CD4-positive, alpha-beta T cell treated with Interferon gamma for 1 hour (primary cell): ENCODE data around the gene CASP3.
"Not testable (repeated sequence)": the region's sequence is repeated elsewhere in the genome, so short reads cannot be mapped to it uniquely, and the experiment has no call there.

Experiments used
- DNase-seq: peaks from one replicate; pipeline ENCODE4 v3.0.0-alpha.2; 2020

Gene CASP3

DNA sequence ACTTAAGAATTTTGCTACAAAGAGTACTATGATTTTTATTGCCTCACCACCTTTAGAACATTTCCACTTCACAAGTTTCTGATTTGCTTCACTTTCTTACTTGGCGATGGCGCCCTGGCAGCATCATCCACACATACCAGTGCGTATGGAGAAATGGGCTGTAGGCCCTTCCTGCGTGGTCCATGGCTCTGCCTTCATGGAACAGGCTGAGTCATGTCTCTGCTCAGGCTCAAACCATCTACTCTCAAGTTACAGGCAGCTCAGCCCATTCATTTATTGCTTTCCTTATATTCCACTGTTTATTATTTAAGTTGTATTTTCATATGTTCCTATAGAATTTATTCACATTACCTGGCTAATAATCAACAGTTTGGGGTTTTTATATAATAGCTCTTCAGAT lies 21.1 kb downstream of the CASP3 start:
- DNase-seq = no peak

DNA sequence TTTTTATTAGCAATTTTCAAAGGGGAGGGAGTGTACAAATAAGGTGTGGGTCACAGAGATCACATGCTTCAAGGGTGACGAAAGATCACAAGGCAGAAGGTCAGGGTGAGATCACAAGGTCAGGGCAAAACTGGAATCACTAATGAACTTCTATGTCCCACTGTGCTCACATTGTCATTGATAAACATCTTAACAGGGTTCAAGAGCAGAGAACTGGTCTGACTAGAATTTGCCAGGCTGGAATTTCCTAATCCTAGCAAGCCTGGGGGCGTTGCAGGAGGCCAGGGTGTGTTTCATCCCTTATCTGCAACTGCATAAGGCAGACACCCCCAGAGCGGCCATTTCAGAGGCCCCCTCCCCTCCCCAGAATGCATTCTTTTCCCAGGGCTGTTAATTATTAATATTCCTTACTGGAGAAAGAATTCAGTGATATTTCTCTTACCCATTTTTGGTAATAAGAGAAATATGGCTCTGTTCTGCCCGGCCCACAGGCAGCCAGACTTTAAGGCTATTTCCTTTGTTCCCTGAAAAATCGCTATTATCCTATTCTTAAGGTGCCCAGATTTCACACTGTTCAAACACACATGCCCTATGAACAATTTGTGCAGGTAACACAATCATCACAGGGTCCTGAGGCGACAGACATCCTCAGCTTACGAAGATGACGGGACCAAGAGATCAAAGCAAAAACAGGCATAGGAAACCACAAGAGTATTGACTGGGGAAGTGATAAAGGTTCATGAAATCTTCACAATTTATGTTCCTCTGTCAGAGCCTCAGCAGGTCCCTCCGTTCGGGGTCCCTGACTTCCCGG lies 23.3 kb downstream of the CASP3 start:
- not testable (repeated sequence) for DNase-seq

DNA sequence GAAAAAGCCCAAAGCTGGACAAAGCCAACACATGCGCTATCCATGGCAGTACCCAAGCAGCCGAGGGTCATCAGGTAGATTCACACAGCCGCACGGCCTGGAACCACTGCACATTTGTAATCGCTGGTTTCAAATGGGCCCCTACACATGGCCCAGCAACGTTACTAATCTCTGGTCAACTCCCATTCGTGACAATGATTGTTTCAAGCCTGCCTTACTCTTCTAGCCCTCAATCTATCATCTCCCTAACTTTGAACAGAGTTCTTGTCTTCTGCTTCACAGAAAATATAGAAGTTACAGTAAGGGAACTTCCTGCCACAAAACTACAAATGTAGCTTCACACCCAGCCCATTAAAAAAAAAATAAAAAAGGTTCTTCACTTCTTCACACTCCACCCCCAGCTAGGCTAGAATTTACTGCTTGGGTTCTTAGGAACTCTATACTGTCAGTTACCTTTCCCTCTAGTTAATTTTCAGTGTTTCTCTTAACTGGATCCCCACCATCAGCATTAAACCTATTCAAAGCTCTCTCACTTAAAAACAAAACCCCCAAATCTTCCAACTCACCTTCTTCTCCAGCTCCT lies 24.2 kb downstream of the CASP3 start:
- no peak for DNase-seq

DNA sequence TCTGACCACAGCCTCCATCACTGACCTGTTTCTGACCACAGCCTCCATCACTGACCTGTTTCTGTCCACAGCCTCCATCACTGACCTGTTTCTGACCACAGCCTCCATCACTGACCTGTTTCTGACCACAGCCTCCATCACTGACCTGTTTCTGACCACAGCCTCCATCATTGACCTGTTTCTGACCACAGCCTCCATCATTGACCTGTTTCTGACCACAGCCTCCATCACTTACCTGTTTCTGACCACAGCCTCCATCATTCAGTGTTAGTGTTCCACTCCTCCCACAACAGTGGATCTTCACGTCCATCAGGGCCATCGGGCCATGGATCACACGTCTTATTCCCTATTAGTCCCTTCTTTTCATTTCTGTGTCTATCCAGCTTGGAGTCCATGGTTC lies 24.7 kb downstream of the CASP3 start:
- DNase-seq = not testable (repeated sequence)

DNA sequence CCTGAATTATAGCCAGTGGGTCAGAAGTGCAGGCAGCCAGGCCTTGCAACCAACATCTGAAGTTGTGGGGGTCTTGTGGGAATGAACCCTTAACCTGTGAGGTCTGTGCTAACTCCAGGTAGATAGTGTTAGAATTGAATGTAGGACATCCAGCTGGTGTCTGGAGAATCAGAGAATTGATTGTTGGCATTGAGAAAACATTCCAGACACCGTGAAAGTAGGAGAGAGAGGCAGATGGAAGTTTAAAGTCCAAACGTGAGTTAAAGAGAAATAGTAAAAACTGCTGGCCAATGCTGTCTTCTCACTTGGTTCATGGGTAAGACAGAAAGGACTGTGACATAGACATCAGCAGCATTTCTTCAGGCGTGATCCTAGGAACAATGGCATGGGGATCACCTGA lies 27.7 kb downstream of the CASP3 start:
- no peak for DNase-seq

DNA sequence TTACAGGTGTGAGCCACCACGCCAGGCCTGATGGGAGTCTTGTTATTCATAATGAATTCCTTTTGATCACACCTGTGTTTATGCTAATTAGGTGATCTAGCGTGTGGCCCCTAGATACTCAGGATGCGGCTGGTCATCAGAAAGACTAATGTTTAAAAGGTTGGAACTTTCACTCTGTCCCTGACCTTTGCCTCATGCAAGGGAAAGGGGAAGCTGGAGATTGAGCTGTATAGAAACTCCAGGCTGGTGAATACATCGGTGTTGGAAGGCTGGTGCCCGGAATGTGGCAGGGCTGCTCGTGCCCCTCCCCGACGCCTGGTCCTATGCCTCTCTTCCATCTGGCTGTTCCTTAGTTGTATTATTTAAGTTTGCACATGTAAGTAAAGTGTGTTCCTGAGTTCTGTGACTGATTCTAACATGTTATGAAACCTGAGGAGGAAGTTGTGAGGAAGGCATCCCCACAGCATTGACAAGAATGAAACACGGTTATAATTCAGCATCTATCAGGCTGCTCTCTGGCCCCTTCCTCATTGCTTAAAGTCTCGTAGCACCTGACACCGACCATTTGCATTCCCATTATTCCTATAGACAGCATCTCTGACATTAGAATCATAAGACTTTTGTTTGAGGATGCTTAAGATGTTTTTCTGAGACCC lies 28.9 kb downstream of the CASP3 start:
- DNase-seq = no peak

DNA sequence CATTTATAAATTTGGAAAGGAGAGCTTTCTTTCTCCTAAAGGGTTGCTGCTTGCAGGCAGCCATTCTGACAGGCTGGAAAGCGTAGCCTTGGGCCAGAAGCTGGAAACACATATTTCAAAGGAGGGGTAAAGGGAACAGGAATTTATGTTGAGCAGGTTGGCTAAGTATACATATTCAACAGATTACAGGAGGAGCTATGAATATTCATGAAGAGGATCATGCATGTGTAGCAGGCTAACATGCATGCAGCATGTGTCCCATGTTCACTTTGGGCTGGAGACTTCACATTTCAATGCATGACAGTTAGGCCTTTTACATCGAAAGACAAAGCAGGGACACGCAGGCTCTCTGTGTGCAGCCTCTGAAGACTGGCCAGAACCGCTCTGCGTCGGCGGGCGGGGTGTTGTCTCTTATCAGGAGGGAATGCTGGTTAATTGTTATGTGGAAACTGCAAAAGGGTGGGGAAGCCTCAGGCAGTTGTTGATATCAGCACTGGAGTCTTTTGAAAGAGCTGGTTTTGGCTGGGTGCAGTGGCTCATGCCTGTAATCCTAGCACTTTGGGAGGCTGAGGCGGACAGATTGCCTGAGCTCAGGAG lies 31.5 kb downstream of the CASP3 start:
- no peak for DNase-seq

DNA sequence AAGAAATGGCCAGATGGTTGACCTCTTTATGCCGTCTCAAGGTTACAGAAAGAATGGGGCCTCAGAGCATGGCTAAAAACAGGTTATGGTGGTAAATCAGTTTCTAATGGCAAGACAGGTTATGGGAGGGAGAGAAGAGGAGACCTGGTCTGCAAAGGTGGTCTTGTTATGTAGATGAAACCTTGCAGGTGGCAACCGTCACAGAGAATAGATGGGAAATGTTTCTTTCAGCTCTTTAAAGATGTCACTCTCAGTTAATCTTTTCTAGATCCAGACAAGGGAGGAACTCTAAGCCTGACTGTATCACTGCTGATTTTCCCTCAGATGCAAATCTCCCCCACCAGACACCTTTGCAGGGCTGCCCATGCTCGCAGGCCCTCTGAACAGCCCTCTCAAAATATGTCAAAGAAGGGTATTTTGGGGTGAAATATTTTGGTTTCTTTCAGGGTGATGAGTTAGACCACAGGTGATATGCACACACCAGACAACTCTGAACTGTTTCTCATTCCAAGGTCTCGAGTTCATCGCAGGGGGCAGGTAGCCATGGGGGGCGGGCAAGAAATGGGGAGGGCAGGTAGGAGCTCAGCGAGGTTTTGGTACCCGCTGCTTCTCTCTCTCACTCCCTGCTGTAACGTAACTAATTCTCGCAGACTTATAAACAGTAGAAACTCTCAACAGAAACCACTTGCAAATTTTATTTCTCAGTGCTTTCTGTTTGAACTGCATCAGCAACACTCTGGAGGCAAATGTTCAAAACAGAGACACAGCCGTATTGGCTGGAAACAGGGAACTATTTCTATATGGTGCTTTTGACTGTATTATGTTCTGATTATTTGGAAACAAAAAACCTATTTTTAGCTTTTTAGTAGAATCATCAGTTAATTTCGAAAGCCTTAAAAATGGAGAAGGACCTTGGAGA lies 32.4 kb downstream of the CASP3 start:
- no peak for DNase-seq

DNA sequence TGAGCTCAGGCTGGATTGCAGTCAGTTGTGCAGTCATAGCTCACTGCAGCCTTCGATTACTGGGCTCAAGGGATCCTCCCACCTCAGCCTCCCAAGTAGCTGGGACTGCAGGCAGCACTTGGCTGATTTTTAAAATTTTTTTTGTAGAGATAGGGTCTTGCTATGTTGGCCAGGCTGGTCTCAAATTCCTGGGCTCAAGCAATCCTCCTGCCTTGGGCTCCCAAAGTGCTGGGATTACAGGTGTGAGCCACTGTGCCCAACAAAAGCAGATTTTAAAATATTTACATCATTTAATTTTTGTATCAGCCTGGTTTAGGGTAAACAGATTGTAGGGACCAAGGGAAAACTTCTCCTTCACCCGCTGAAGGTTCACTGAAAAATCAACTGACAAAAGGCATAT lies 33.1 kb downstream of the CASP3 start:
- not testable (repeated sequence) for DNase-seq

DNA sequence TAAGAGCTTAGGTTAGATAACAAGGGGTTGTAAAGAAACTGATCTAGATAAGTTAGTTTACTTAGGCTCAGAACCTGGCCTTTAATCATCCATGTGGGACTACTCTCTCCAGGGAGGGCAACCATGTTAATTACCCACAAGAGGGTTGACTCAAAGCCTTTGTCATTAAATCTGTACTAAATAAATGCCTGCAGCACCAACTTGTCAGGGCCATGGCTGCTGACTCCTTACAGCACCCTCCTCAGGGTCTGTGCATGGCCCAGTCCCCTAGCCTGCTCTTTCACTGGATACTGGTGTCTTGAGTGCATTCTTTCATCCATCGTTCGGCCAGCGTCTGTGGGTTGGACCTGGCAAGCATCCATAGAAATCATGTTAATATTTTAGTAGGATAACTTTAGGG lies 34.7 kb downstream of the CASP3 start:
- DNase-seq = no peak

DNA sequence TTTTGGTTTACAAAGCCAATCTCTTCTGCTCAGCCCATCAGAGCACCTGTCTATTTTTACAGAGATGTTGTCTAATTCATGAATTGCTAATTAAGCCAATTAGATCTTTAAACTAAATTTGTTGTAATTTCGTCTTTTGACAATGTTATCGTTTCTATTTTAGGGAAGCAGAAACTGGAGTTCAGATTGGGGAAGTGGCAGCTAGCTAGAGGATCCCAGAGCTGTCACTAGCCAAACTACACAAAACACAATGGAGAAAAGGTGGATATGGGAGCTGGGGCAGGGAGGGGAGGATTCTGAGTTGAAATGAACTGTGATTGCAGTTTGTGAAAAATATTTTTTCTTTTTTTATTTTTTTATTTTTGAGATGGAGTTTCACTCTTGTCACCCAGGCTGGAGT lies 35.8 kb downstream of the CASP3 start:
- DNase-seq = no peak

DNA sequence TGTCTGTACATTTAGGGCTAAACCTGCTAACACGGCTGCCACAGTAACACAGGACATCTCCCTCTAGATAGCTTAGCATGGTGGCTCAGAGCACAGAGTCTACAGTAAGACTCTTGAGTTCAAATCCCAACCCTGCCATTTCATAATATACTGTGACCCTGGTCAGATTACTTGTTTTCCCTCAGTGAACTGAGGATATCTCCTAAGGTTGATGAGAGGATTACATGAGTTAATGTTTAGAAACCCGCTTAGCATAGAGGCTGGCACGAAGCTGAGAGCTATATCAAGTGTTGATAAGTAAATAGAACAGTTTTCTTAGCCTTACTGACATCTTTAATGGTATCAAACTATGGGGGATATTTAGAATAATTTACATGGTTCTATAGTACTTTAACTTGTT lies 37.2 kb downstream of the CASP3 start:
- DNase-seq = no peak

DNA sequence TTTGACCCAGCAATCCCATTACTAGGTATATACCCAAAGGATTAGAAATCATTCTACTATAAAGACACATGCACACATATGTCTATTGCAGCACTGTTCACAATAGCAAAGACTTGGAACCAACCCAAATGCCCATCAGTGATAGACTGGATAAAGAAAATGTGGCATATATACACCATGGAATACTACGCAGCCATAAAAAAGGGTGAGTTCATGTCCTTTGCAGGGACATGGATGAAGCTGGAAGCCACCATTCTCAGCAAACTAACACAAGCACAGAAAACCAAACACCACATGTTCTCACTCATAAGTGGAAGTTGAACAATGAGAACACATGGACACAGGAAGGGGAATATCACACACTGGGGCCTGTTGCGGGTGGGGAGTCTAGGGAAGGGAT lies 41.8 kb downstream of the CASP3 start:
- not testable (repeated sequence) for DNase-seq

DNA sequence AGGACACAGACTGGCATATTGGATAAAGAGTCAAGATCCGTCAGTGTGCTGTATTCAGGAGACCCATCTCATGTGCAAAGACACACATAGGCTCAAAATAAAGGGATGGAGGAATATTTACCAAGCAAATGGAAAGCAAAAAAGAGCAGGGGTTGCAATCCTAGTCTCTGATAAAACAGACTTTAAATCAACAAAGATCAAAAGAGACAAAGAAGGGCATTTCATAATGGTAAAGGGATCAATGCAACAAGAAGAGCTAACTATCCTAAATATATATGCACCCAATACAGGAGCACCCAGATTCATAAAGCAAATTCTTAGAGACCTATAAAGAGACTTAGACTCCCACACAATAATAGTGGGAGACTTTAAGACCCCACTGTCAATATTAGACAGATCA lies 46.4 kb downstream of the CASP3 start:
- DNase-seq = not testable (repeated sequence)

DNA sequence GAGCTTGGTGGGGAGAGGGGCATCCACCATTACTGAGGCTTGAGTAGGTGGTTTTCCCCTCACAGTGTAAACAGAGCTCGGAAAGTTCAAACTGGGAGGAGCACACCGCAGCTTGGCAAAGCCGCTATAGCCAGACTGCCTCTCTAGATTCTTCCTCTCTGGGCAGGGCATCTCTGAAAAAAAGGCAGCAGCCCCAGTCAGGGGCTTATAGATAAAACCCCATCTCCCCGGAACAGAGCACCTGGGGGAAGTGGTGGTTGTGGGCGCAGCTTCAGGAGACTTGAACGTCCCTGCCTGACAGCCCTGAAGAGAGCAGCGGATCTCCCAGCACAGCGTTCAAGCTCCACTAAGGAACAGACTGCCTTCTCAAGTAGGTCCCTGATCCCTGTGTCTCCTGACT lies 48.3 kb downstream of the CASP3 start:
- not testable (repeated sequence) for DNase-seq

DNA sequence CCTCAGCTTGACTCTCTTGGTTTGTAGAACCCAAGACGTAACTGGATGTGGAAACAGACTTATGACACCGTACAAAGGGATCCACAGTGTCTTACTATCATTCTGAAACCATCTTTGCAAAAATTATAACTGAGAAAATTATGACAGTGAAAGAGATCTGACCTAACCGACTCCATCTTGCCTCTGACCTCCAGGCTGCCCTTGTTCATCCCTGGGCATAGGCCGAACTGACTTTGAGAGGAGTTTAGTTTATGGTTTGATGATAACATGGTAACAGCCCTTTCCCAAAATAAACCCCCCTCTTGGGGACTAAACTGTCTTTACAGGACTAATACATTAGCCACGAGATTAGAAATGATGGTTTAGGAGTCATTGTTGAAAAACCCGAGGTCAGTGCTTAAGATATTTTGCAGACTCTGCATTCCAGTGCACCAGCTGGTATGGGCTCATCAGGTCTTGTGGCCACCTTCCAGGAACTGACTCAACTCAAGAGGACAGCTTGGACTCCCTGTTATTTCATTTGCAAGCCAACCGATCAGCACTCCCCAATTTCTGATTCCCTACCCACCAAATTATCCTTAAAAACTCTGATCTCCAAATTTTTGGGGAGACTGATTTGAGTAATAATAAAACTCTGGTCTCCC lies 49.6 kb downstream of the CASP3 start:
- no peak for DNase-seq

DNA sequence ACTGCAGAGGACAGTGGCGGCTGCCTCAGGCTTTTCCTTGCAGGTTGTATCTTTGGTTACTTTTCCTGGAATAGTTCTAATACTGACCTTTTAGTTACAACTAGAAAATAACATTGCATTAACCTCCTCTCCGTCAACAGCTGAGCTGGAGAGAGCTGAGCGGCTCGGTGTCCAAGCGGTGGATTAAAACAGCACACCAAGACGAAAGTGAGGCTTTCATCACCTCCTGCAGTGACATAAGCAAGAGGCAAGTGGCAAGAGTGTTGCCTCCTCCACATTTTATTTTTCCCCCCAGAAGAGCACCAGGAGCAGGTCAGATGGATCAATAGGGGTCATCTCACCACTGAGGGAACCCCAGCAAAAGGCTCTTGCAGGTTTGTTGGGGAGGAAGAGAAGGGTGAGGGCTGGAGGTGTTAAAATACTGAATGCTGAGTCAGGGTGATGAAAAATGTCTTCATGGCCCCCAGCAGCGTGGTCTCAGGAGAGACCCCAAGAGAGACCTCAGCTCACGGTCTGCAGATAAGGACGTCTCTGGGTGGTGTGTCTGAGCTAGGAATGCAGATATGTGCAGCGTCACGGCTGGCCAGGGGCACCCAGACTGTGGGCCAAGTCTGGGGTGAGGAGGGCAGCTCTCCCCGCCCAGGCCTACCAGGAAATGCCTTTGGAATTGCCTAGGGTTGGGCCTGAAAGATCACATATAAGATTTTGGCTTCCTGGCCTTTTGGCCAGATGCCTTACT lies 50.3 kb downstream of the CASP3 start:
- DNase-seq = no peak

DNA sequence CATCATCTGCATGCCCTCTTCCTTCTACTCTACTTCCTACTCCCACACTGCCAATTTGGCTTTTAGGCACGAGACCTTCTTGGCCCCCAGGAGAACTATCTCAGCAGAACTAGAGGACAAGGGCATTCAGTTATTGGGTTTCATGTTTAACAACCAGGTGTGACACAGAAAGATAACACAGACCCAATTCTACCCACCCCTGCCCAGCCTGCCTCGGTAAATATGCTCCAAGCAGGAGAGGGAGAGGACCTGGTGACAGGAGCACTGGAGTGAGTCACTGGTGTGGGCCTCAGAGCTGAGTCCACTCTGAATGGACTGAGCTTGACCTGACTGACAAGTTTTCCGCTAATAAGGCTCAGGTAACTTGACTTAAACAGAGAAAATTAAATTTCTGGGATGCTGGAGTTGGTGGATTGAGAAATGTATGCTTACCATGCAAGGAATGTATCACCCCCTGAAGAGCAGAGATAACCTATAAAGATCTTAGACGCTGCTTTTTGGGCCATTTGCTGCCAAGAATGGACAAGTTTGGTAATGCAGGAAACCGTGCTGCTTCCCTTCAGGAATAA lies 52.5 kb downstream of the CASP3 start:
- DNase-seq = no peak

DNA sequence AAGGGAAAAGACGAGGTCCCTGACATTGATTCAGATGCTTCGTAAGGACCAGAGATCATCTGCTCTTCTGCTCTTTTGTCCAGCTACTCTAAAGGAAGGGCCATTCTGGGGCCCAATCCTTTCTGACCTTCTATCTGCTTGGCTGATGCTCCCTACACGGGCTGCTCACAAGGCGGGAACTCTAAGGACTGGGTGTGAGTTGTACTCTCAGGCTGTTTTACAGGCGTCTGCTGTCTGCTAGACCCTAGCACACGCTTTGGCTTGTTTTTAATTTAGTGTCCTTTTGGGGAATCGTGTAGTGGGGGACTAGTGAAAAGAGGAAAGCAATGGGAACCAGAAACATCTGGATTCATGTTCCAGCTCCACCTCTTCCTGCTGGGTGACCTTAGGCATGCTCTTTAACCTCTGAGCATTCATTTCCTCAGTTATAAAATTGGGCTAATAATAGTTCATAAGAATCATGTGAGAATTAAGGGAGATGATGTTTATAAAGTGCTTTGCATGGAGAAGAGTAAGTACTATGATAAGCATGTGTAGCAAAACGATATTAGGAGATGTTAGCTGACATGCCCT lies 53.1 kb downstream of the CASP3 start:
- no peak for DNase-seq

DNA sequence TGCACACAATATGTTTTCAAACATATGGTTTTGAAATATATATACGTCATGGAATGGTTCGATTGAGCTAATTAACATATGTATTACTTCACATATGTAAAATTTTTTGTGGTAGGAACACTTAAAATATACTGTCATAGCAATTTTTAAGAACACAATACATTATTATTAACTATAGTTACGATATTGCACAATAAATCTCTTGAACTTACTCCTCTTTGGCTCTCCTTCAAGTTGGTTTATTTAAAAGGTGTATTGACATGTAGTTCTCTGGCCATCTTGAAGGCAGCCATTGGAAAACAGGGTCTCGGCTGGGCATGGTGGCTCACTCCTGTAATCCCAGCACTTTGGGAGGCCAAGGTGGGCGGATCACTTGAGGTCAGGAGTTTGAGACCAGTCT lies 53.8 kb downstream of the CASP3 start:
- no peak for DNase-seq

DNA sequence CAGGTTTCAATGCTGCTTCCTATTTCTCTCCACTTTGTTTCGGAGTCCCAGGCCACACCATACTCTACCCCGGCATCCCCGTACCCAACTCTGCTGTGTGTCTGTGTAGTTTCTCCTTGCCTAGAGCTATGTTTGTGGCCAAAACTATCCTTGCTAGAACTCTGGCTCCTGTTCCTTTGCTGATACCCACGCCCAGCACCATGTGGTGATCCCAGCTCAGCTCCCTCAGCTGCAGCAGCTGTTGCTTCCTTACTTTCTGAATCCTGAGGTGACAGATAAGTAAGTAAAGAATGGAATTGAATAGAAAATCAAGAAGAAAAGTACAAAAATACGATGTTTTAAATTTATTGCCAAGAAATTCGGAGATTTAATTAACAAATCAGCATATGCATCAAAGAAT lies 55.8 kb downstream of the CASP3 start:
- no peak for DNase-seq
